ENCODE data around the gene CETP.
"Not testable (repeated sequence)": the region's sequence is repeated elsewhere in the genome, so short reads cannot be mapped to it uniquely, and the experiment has no call there.

The CETP gene

GRCh38 chr16:56977823-56978430, 16.2 kb downstream of the CETP start:
- no peaks in the 10 kb centered on the region for H3K4me1 ChIP-seq (ENCODE audit: insufficient read depth, low read length)
- no peak overlapping the region for H3K4me3 ChIP-seq (ENCODE audit: low read depth in 1 of 2, low read length in 2 of 2)
- H3K9me3 ChIP-seq (ENCODE audit: low read length): no peaks in the 10 kb centered on the region
- H3K9ac ChIP-seq (ENCODE audit: low read length): no peak overlapping the region
- H3K27ac ChIP-seq (ENCODE audit: low read depth, low read length): no peak overlapping the region
- H3K36me3 ChIP-seq (ENCODE audit: insufficient read depth, low read length): peaks cover 3% of the 10 kb centered on the region
- no peaks in the 10 kb centered on the region for H3K27me3 ChIP-seq (ENCODE audit: control insufficient read depth in 1 of 2, insufficient read depth in 2 of 2, low read length in 2 of 2)

GRCh38 chr16:56980201-56980535, 18.4 kb downstream of the CETP start:
- H3K27ac ChIP-seq (ENCODE audit: low read depth, low read length): no peak overlapping the region
- no peak overlapping the region for H3K9ac ChIP-seq (ENCODE audit: low read length)
- no peak overlapping the region for H3K4me3 ChIP-seq (ENCODE audit: low read depth in 1 of 2, low read length in 2 of 2)
- peaks cover 3% of the 10 kb centered on the region for H3K4me1 ChIP-seq (ENCODE audit: insufficient read depth, low read length)
- H3K9me3 ChIP-seq (ENCODE audit: low read length): no peaks in the 10 kb centered on the region
- no peaks in the 10 kb centered on the region for H3K27me3 ChIP-seq (ENCODE audit: control insufficient read depth in 1 of 2, insufficient read depth in 2 of 2, low read length in 2 of 2)
- peaks cover 3% of the 10 kb centered on the region for H3K36me3 ChIP-seq (ENCODE audit: insufficient read depth, low read length)

GRCh38 chr16:56980792-56981724, 19.3 kb downstream of the CETP start:
- Histone ChIP-seq H3K9ac (ENCODE audit: low read length) (no peak overlapping the region), H3K4me3 (ENCODE audit: low read depth in 1 of 2, low read length in 2 of 2) (no peak overlapping the region), H3K36me3 (ENCODE audit: insufficient read depth, low read length) (peaks cover 3% of the 10 kb centered on the region), H3K27me3 (ENCODE audit: control insufficient read depth in 1 of 2, insufficient read depth in 2 of 2, low read length in 2 of 2) (no peaks in the 10 kb centered on the region), H3K27ac (ENCODE audit: low read depth, low read length) (no peak overlapping the region), H3K4me1 (ENCODE audit: insufficient read depth, low read length) (peaks cover 12% of the 10 kb centered on the region), H3K9me3 (ENCODE audit: low read length) (no peaks in the 10 kb centered on the region)

DNA sequence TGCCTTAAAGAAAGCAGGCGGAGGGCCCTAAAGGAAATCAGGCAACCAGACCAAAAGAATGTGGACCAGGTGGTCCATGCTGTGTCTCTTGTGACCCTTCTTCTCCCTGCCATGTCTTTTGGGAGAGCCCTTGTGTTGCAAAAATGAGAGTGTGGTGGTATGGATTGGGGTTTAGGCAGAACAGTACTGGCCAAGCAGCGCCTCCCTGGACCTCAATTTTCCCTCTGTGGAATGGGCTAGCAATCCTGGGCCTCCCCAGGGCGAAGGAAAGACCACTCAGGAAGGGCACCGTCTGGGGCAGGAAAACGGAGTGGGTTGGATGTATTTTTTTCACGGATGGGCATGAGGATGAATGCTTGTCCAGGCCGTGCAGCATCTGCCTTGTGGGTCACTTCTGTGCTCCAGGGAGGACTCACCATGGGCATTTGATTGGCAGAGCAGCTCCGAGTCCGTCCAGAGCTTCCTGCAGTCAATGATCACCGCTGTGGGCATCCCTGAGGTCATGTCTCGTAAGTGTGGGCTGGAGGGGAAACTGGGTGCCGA, 20.1 kb downstream of the CETP start:
- H3K4me1 ChIP-seq (ENCODE audit: insufficient read depth, low read length): peaks cover 18% of the 10 kb centered on the region

GRCh38 chr16:56982695-56983094, 20.9 kb downstream of the CETP start:
- Histone ChIP-seq H3K27ac (ENCODE audit: low read depth, low read length) (no peak overlapping the region), H3K4me1 (ENCODE audit: insufficient read depth, low read length) (peaks cover 18% of the 10 kb centered on the region), H3K4me3 (ENCODE audit: low read depth in 1 of 2, low read length in 2 of 2) (no peak overlapping the region), H3K36me3 (ENCODE audit: insufficient read depth, low read length) (peaks cover 3% of the 10 kb centered on the region), H3K9me3 (ENCODE audit: low read length) (no peaks in the 10 kb centered on the region), H3K9ac (ENCODE audit: low read length) (no peak overlapping the region), H3K27me3 (ENCODE audit: control insufficient read depth in 1 of 2, insufficient read depth in 2 of 2, low read length in 2 of 2) (no peaks in the 10 kb centered on the region)

More for the DNA sequence above, 20.1 kb downstream of the CETP start:
- Histone ChIP-seq H3K27me3 (ENCODE audit: control insufficient read depth in 1 of 2, insufficient read depth in 2 of 2, low read length in 2 of 2) (no peaks in the 10 kb centered on the region), H3K27ac (ENCODE audit: low read depth, low read length) (no peak overlapping the region), H3K4me3 (ENCODE audit: low read depth in 1 of 2, low read length in 2 of 2) (no peak overlapping the region), H3K9me3 (ENCODE audit: low read length) (no peaks in the 10 kb centered on the region), H3K9ac (ENCODE audit: low read length) (no peak overlapping the region), H3K36me3 (ENCODE audit: insufficient read depth, low read length) (peaks cover 3% of the 10 kb centered on the region)

DNA sequence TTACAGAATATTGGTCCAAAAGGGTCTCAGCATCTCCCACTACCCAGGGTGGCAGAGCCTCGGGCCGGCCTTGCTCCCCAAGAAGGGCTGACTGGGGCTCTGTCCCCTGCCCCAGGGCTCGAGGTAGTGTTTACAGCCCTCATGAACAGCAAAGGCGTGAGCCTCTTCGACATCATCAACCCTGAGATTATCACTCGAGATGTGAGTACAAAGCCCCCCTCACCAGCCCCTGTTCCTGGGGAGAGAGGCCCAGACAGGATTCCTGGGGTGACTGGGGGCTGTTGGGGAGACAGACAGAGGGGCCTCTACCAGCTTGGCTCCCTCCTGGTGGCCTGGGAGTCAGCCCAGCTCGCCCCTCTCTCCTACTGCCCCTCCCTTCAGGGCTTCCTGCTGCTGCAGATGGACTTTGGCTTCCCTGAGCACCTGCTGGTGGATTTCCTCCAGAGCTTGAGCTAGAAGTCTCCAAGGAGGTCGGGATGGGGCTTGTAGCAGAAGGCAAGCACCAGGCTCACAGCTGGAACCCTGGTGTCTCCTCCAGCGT, 21.5 kb downstream of the CETP start:
- Histone ChIP-seq H3K27ac (ENCODE audit: low read depth, low read length) (no peak overlapping the region), H3K9ac (ENCODE audit: low read length) (no peak overlapping the region), H3K4me3 (ENCODE audit: low read depth in 1 of 2, low read length in 2 of 2) (no peak overlapping the region), H3K4me1 (ENCODE audit: insufficient read depth, low read length) (peaks cover 21% of the 10 kb centered on the region), H3K27me3 (ENCODE audit: control insufficient read depth in 1 of 2, insufficient read depth in 2 of 2, low read length in 2 of 2) (no peaks in the 10 kb centered on the region), H3K9me3 (ENCODE audit: low read length) (no peaks in the 10 kb centered on the region), H3K36me3 (ENCODE audit: insufficient read depth, low read length) (peaks cover 3% of the 10 kb centered on the region)

- Histone ChIP-seq H3K9ac (ENCODE audit: low read length) (no peak overlapping the region), H3K27me3 (ENCODE audit: control insufficient read depth in 1 of 2, insufficient read depth in 2 of 2, low read length in 2 of 2) (no peaks in the 10 kb centered on the region), H3K9me3 (ENCODE audit: low read length) (no peaks in the 10 kb centered on the region), H3K4me1 (ENCODE audit: insufficient read depth, low read length) (peaks cover 28% of the 10 kb centered on the region), H3K27ac (ENCODE audit: low read depth, low read length) (no peak overlapping the region), H3K36me3 (ENCODE audit: insufficient read depth, low read length) (peaks cover 3% of the 10 kb centered on the region), H3K4me3 (ENCODE audit: low read depth in 1 of 2, low read length in 2 of 2) (no peak overlapping the region)
Measured at GRCh38 chr16:56984639-56985038, 22.9 kb downstream of the CETP start.

DNA sequence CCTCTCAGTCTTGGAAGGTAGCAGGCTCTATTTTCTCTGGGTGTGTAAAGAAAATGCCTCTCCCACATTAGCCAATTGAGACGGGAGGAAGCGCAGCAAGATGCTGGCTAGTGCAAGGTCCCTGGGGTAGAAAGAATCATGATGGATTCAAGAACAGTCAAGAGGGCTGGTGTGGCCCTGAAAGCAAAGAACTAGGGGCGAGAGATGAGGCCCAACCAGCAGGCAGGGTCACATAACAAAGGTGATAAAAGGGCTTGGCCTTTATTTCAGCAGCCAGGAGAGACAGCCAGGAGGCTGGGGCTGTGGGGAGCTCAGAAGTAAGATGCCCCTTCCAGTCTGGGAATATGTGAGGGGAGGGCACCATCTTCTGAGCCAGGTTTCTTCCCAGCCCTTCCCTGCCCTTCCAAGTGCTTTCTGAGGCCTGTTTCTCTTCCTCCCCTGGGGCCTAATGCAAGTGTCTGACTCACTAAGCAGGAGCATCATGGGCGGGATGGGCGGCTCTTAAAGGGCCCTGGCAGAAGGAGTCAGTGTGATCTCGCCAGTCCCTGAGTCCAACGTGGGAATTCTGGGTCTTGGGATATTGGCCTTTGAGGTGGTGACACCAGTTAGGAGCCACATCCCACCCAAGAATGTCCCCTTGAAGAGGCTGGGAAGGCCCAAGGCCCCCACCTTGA, 23.7 kb downstream of the CETP start:
- H3K4me3 ChIP-seq (ENCODE audit: low read depth in 1 of 2, low read length in 2 of 2): no peak overlapping the region
- peaks cover 34% of the 10 kb centered on the region for H3K4me1 ChIP-seq (ENCODE audit: insufficient read depth, low read length)
- H3K27me3 ChIP-seq (ENCODE audit: control insufficient read depth in 1 of 2, insufficient read depth in 2 of 2, low read length in 2 of 2): no peaks in the 10 kb centered on the region
- no peak overlapping the region for H3K27ac ChIP-seq (ENCODE audit: low read depth, low read length)
- peaks cover 3% of the 10 kb centered on the region for H3K36me3 ChIP-seq (ENCODE audit: insufficient read depth, low read length)
- H3K9me3 ChIP-seq (ENCODE audit: low read length): no peaks in the 10 kb centered on the region
- no peak overlapping the region for H3K9ac ChIP-seq (ENCODE audit: low read length)

DNA sequence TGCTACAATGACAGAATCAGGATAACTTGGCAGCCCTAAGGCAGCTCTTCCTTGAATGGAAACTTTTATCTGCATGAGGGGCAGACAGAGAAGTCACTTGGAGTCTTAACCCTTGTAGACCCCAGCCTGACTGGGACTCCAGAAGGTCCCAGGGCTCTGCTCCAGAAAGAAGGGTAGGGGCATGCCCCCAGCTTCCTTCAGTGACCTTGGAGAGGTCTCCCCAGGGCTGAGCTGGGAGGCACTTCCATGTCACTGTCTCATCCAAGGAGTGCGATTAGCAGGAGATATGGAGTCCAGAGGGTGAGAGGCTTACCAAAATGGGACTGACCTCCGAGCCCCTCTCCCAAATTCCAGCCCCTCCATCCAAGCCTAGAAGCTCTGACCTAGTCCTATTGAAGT, 24.2 kb downstream of the CETP start:
- no peak overlapping the region for H3K27ac ChIP-seq (ENCODE audit: low read depth, low read length)
- no peak overlapping the region for H3K9ac ChIP-seq (ENCODE audit: low read length)
- H3K9me3 ChIP-seq (ENCODE audit: low read length): no peaks in the 10 kb centered on the region
- H3K27me3 ChIP-seq (ENCODE audit: control insufficient read depth in 1 of 2, insufficient read depth in 2 of 2, low read length in 2 of 2): no peaks in the 10 kb centered on the region
- H3K4me1 ChIP-seq (ENCODE audit: insufficient read depth, low read length): peaks cover 39% of the 10 kb centered on the region
- peaks cover 3% of the 10 kb centered on the region for H3K36me3 ChIP-seq (ENCODE audit: insufficient read depth, low read length)
- no peak overlapping the region for H3K4me3 ChIP-seq (ENCODE audit: low read depth in 1 of 2, low read length in 2 of 2)

- H3K36me3 ChIP-seq (ENCODE audit: insufficient read depth, low read length): peaks cover 3% of the 10 kb centered on the region
- no peak overlapping the region for H3K4me3 ChIP-seq (ENCODE audit: low read depth in 1 of 2, low read length in 2 of 2)
- no peaks in the 10 kb centered on the region for H3K27me3 ChIP-seq (ENCODE audit: control insufficient read depth in 1 of 2, insufficient read depth in 2 of 2, low read length in 2 of 2)
- H3K4me1 ChIP-seq (ENCODE audit: insufficient read depth, low read length): peaks cover 43% of the 10 kb centered on the region
- H3K27ac ChIP-seq (ENCODE audit: low read depth, low read length): no peak overlapping the region
- no peak overlapping the region for H3K9ac ChIP-seq (ENCODE audit: low read length)
- H3K9me3 ChIP-seq (ENCODE audit: low read length): no peaks in the 10 kb centered on the region
Measured at GRCh38 chr16:56986361-56986760, 24.6 kb downstream of the CETP start.

DNA sequence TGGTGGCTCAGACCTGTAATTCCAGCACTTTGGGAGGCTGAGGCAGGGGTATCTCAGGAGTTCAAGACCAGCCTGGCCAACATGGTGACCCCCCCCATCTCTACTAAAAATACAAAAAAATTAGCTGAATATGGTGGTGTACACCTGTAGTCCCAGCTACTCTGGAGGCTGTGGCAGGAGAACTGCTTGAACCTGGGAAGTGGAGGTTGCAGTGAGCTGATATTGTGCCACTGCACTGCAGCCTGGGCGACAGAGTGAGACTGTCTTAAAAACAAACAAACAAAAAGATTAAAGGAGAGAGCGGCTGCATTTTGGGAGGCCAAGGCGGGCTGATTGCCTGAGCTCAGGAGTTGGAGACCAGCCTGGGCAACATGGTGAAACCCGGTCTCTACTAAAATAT, 25.2 kb downstream of the CETP start:
- not testable (repeated sequence) for H3K27me3 ChIP-seq (ENCODE audit: control insufficient read depth in 1 of 2, insufficient read depth in 2 of 2, low read length in 2 of 2); H3K9me3 ChIP-seq (ENCODE audit: low read length); H3K9ac ChIP-seq (ENCODE audit: low read length); H3K36me3 ChIP-seq (ENCODE audit: insufficient read depth, low read length); H3K4me3 ChIP-seq (ENCODE audit: low read depth in 1 of 2, low read length in 2 of 2); H3K27ac ChIP-seq (ENCODE audit: low read depth, low read length)
- H3K4me1 ChIP-seq (ENCODE audit: insufficient read depth, low read length): peaks cover 47% of the 10 kb centered on the region

Measured in muscle layer of colon (tissue), 2 donors.